Activated CD8-positive, alpha-beta memory T cell treated with anti-CD3 and anti-CD28 coated beads, Interleukin-2, amount 10 ng/mL, durations not matched to agents 7 days and 5 days (primary cell): ENCODE data around the gene IQCN. TPM values are rescaled to one million over a fixed set of nuclear protein-coding genes. Genes with fewer than 3 reads are reported as not detected.

Experiments
- ATAC-seq: fragments of 150-1000 bp; cut with Tn5 transposase; one replicate; pipeline ENCODE4 v1.10.0; 2021; ENCODE audit warnings: moderate library complexity
- CTCF ChIA-PET: fragments of 350-600 bp; sonication (Branson Sonifier 250); formaldehyde crosslinking; loops from one replicate; lab custom pipeline; 2021; ENCODE audit warnings: antibody characterized with exemption; lab: Charles Lee
- DNase-seq: peaks from one replicate; pipeline ENCODE4 v3.0.0-alpha.2; 2020
- H3K27ac Mint-ChIP-seq: one replicate; pipeline ENCODE4 v1.8.0; 2021; ENCODE audit warnings: mild to moderate bottlenecking, mixed read lengths
- H3K27me3 Mint-ChIP-seq: one replicate; pipeline ENCODE4 v1.8.0; 2021; ENCODE audit warnings: mixed read lengths
- H3K36me3 Mint-ChIP-seq: one replicate; pipeline ENCODE4 v1.8.0; 2021; ENCODE audit warnings: mild to moderate bottlenecking, mixed read lengths
- H3K4me1 Mint-ChIP-seq: one replicate; pipeline ENCODE4 v1.8.0; 2021; ENCODE audit warnings: mixed read lengths
- H3K4me3 Mint-ChIP-seq: one replicate; pipeline ENCODE4 v1.8.0; 2021; ENCODE audit warnings: mild to moderate bottlenecking, moderate library complexity, mixed read lengths
- H3K9me3 Mint-ChIP-seq: one replicate; pipeline ENCODE4 v1.8.0; 2022; ENCODE audit warnings: low read depth, mixed read lengths
- total RNA-seq, 2 experiments: library from RNA; stranded (reverse); gene quantifications; one replicate each; pipeline ENCODE4 v1.2.3, GENCODE V29; 2021

The IQCN gene
- total RNA-seq, 2 experiments from 2014 or later, result 2.2 to 3.1 TPM

GRCh38 chr19:18280247-18281081 is 6.2 kb upstream of the IQCN start:
- no peaks in the 10 kb centered on the region for H3K27me3 Mint-ChIP-seq
- CTCF ChIA-PET, result interaction anchor here (0.8 to 10.1 kb wide), 14 partner anchors 8 to 151 kb away, joined by 3 to 399 read pairs (median 12); partner anchors contain the start of genes LSM4, PGPEP1 and SSBP4
- H3K9me3 Mint-ChIP-seq, result no peaks in the 10 kb centered on the region
- H3K36me3 Mint-ChIP-seq, result peaks cover 37% of the 10 kb centered on the region
- DNase-seq (peak; percentile 85), ATAC-seq (peak; percentile 6)
- peak overlapping the region; percentile 96 for H3K4me3 Mint-ChIP-seq
- peak overlapping the region; percentile 99 for H3K27ac Mint-ChIP-seq
- H3K4me1 Mint-ChIP-seq, result peaks cover 51% of the 10 kb centered on the region

DNA sequence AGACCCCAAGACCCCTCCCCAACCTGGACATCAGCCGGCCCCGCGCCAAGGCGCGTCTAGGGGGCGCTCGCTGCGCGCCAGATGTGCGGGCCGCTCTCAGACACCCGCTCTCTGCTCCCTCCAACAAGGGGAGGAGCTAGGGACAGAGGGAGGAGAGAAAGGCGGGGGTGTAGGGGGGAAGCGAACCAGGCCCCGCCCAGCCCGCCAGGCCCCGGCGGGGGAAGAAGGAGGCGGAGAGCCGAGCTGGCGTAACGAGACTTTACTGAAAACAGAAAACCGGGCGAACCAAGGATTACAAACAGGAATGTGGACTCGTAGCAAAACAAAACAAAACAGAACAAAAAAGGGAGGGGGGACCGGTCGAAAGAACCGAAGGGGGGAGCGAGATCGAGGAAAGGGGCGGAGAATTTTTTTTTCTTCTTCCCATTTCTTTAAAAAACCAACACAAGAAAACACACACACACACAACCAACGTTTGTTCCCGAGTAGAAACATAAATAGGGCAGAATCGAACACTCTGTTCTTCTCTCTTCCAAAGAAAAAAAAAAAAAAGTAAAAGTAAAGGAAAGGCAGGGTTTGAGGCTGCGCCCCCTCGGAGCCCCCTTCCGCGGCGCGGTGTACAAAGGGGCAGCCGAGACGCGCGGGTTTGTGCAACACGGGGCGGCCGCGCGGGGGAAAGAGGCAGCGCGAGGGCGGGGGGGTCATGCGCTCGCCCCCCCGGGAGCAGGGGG is 5.4 kb upstream of the IQCN start:
- H3K36me3 Mint-ChIP-seq, result peaks cover 33% of the 10 kb centered on the region
- CTCF ChIA-PET, result interaction anchor here (0.6 to 10.1 kb wide), 39 partner anchors 8 to 972 kb away, joined by 3 to 399 read pairs (median 6); partner anchors contain the start of genes GDF15, LSM4, MAST3 and MPV17L2
- no peaks in the 10 kb centered on the region for H3K27me3 Mint-ChIP-seq
- H3K9me3 Mint-ChIP-seq, result no peaks in the 10 kb centered on the region
- peak overlapping the region; percentile 87 for H3K4me3 Mint-ChIP-seq
- peak overlapping the region; percentile 99 for H3K27ac Mint-ChIP-seq
- peak; percentile 95 for DNase-seq
- peaks cover 51% of the 10 kb centered on the region for H3K4me1 Mint-ChIP-seq
- ATAC-seq, result peak; percentile 20

DNA sequence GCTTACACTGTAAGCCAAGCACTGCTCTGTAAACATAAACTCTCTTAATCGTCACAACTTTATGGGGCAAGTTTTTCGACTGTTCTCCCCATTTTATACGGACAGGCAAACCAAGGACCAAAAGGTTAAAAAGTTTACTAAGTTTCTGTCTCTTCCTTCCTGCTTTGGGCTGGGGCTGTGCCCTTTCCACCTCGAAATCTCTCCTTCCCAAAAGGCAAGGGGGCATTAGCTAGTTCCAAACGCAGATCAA is 4.9 kb upstream of the IQCN start:
- H3K27me3 Mint-ChIP-seq, result no peaks in the 10 kb centered on the region
- H3K4me1 Mint-ChIP-seq, result peaks cover 52% of the 10 kb centered on the region
- H3K27ac Mint-ChIP-seq, result peak overlapping the region; percentile 99
- ATAC-seq, result no peak
- peak overlapping the region; percentile 87 for H3K4me3 Mint-ChIP-seq
- no peaks in the 10 kb centered on the region for H3K9me3 Mint-ChIP-seq
- no peak for DNase-seq
- H3K36me3 Mint-ChIP-seq, result peaks cover 35% of the 10 kb centered on the region
- CTCF ChIA-PET, result interaction anchor here (0.6 to 10.1 kb wide), 37 partner anchors 8 to 972 kb away, joined by 3 to 399 read pairs (median 6); partner anchors contain the start of genes GDF15, LSM4, MAST3 and MPV17L2

- CTCF ChIA-PET, result interaction anchor here (0.6 to 10.1 kb wide), 32 partner anchors 9 to 228 kb away, joined by 3 to 399 read pairs (median 7); partner anchors contain the start of genes GDF15, LSM4, MPV17L2 and PGPEP1
- ATAC-seq, result no peak
- H3K27ac Mint-ChIP-seq, result peak overlapping the region; percentile 99
- DNase-seq, result peak; percentile 75
- H3K4me1 Mint-ChIP-seq, result peaks cover 51% of the 10 kb centered on the region
- H3K9me3 Mint-ChIP-seq, result no peaks in the 10 kb centered on the region
- H3K27me3 Mint-ChIP-seq, result no peaks in the 10 kb centered on the region
- H3K36me3 Mint-ChIP-seq, result peaks cover 35% of the 10 kb centered on the region
- peak overlapping the region; percentile 87 for H3K4me3 Mint-ChIP-seq
Measured at GRCh38 chr19:18278521-18279265, 4.4 kb upstream of the IQCN start.

DNA sequence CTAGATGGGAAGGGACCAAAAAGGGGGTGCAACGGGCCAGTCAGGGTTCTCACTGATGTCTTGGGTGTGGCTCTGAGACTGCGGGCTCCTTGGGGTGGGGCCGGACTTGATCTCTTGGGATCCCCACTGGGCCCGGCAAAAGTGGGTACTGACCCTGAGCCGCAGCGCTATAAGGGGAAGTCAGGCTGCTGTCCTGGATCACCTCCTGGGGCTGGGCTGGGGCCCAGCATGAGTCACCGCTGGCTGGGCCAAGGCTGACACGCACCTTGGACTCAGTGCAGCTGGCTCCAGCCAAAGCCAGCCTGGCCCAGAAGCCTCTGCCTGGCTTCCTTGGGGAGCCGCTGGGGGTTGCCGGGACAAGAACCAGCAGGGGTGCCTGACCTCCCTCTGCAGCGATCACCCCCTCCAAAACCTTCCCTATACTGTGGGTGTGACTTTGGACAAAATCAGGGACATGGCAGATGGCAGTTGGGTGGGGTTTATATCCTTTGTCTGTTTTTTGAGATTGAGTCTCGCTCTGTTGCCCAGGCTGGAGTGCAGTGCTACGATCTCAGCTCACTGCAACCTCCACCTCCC is 617 bp upstream of the IQCN start:
- no peak overlapping the region for H3K27ac Mint-ChIP-seq
- ATAC-seq (no peak), DNase-seq (no peak)
- CTCF ChIA-PET, result interaction anchor here (0.9 to 9.0 kb wide), 8 partner anchors 30 to 187 kb away, joined by 3 to 267 read pairs (median 4); partner anchors contain the start of genes LSM4 and SSBP4
- peaks cover 37% of the 10 kb centered on the region for H3K4me1 Mint-ChIP-seq
- peaks cover 31% of the 10 kb centered on the region for H3K36me3 Mint-ChIP-seq
- H3K27me3 Mint-ChIP-seq, result no peaks in the 10 kb centered on the region
- H3K9me3 Mint-ChIP-seq, result no peaks in the 10 kb centered on the region
- no peak overlapping the region for H3K4me3 Mint-ChIP-seq

DNA sequence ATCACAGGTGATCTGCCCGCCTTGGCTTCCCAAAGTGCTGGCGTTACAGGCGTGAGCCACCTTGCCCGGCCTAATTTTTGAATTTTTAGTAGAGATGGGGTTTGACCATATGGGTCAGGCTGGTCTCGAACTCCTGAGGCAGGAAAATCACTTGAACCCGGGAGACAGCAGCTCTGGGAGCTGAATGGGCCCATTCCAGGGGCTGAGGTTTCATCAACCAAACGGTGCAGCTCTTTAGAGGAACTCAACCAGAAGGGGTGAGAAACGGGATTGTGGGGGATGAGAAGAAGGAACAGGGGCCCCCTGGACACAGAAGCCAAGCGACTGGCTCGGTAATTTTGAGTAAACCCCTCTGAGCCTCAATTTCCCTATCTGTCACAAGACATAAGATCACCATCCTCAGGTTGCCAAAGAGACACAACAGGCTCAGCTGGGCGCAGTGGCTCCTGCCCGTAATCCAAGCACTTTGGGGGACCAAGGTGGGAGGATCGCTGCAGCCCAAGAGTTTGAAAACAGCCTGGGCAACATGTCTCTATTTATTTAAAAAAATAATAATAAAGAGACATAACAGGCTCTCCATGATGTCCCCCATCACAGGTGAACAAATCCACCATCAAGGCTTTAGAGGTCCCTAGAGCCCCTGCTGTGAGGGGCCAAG is 562 bp downstream of the IQCN start:
- peaks cover 19% of the 10 kb centered on the region for H3K36me3 Mint-ChIP-seq
- no peaks in the 10 kb centered on the region for H3K27me3 Mint-ChIP-seq
- CTCF ChIA-PET, result interaction anchor here (1.1 to 9.0 kb wide), 7 partner anchors 18 to 140 kb away, joined by 3 to 127 read pairs (median 5); partner anchors contain the start of genes LSM4 and SSBP4
- H3K9me3 Mint-ChIP-seq, result no peaks in the 10 kb centered on the region
- H3K4me3 Mint-ChIP-seq, result no peak overlapping the region
- H3K27ac Mint-ChIP-seq, result no peak overlapping the region
- no peak for DNase-seq
- ATAC-seq, result no peak
- H3K4me1 Mint-ChIP-seq, result peaks cover 29% of the 10 kb centered on the region

GRCh38 chr19:18271433-18271841 is 2.8 kb downstream of the IQCN start:
- CTCF ChIA-PET, result interaction anchor here (0.7 to 2.4 kb wide), 8 partner anchors 16 to 765 kb away, joined by 3 to 9 read pairs (median 3); partner anchors contain the start of gene LSM4
- peaks cover 6% of the 10 kb centered on the region for H3K36me3 Mint-ChIP-seq
- no peaks in the 10 kb centered on the region for H3K9me3 Mint-ChIP-seq
- no peaks in the 10 kb centered on the region for H3K27me3 Mint-ChIP-seq
- DNase-seq (no peak), ATAC-seq (no peak)
- H3K4me3 Mint-ChIP-seq, result no peak overlapping the region
- H3K4me1 Mint-ChIP-seq, result peaks cover 14% of the 10 kb centered on the region
- H3K27ac Mint-ChIP-seq, result no peak overlapping the region

- no peak overlapping the region for H3K27ac Mint-ChIP-seq
- ATAC-seq (no peak), DNase-seq (no peak)
- H3K27me3 Mint-ChIP-seq, result no peaks in the 10 kb centered on the region
- H3K9me3 Mint-ChIP-seq, result no peaks in the 10 kb centered on the region
- no peak overlapping the region for H3K4me3 Mint-ChIP-seq
- peaks cover 19% of the 10 kb centered on the region for H3K4me1 Mint-ChIP-seq
- peaks cover 2% of the 10 kb centered on the region for H3K36me3 Mint-ChIP-seq
- CTCF ChIA-PET, result interaction anchor here (0.7 to 3.3 kb wide), 8 partner anchors 9 to 774 kb away, joined by 3 to 19 read pairs (median 4); partner anchors contain the start of gene LSM4
Measured at GRCh38 chr19:18270326-18270725, 3.9 kb downstream of the IQCN start.

- Mint-ChIP-seq H3K4me3 (no peak overlapping the region), H3K27me3 (no peaks in the 10 kb centered on the region), H3K36me3 (no peaks in the 10 kb centered on the region), H3K27ac (no peak overlapping the region), H3K4me1 (peaks cover 9% of the 10 kb centered on the region), H3K9me3 (no peaks in the 10 kb centered on the region)
- ATAC-seq, result no peak
- CTCF ChIA-PET, result interaction anchor here (0.6 to 3.3 kb wide), 9 partner anchors 10 to 146 kb away, joined by 3 to 19 read pairs (median 4); no protein-coding TSS in a partner anchor
- DNase-seq, result no peak
Measured at GRCh38 chr19:18269070-18269723, 5.1 kb downstream of the IQCN start.

DNA sequence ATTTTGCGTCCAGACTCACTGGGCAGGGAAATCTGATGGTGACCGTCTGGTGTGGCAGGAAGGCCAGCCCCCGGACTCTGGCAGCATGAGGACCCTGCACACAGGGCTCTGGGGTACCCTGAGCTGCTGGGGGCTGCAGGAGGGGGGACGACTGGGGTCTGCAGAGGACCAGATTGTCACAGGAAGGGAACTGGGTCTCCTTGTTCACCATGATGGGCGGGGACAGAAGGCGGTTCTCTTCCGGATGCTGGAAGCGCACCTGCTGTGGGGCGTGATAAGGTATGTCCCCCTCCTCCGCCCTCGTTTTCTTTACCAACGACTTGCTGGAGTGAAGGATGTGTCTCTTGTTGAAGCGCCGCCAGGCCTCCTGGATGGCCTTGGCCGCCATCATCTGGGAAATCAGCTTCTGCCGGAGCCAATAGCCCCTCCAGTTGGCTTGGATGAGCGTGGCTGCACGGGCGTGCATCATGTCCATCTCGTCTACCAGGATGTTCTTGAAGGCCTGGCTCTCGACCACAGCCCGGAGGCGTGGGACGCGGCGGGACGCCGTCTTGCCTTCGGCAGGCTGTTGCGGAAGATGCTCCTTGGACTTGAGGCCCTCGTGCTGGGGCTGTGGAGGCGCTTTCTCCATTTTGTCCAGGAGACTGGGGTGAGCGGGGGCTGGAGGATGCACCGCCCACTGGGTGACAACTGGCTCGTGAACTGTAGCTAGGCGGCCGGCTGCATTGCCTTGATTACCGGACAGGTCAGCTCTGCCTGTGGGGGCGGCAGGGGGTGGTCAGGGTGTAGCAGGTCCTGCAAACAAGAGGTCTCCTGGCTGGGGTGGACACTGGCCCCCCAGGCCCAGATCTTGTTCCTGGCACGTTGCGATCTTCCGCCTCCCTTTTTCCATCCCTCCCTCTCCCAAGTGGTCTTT is 7.2 kb downstream of the IQCN start:
- no peak overlapping the region for H3K4me3 Mint-ChIP-seq
- no peaks in the 10 kb centered on the region for H3K9me3 Mint-ChIP-seq
- no peaks in the 10 kb centered on the region for H3K36me3 Mint-ChIP-seq
- H3K27ac Mint-ChIP-seq, result no peak overlapping the region
- H3K27me3 Mint-ChIP-seq, result no peaks in the 10 kb centered on the region
- no peak for DNase-seq
- H3K4me1 Mint-ChIP-seq, result peaks cover 9% of the 10 kb centered on the region
- CTCF ChIA-PET, result no interaction called here
- no peak for ATAC-seq

DNA sequence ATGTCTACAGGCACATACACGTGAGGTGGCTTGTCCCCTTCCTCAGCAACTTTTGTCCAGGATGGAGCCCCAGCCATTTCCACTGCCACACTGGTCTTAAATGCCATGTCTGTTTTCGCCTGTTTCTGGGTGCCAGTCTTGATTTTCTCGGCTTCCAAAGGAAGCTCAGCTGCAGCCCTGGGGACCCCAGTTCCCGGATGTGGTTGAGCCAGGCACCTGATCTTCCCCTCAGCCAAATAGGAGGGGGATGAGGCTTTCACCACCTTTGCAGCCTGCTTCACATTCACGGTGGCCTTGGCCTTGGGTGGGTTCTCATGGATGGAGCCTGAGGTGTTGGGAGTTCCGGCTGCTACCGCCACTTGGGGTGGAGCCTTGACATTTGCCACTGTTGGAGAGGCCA is 8.7 kb downstream of the IQCN start:
- no peaks in the 10 kb centered on the region for H3K9me3 Mint-ChIP-seq
- ATAC-seq, result no peak
- CTCF ChIA-PET, result no interaction called here

More for the DNA sequence above, 8.7 kb downstream of the IQCN start:
- Mint-ChIP-seq H3K4me3 (no peak overlapping the region), H3K36me3 (no peaks in the 10 kb centered on the region), H3K27me3 (no peaks in the 10 kb centered on the region), H3K4me1 (peaks cover 9% of the 10 kb centered on the region), H3K27ac (no peak overlapping the region)
- DNase-seq, result no peak
